DND-41 (cell line): Measurements from ENCODE around the gene S100A14.

Experiments
- CTCF ChIP-seq: IDR thresholded peaks from 2 replicates; pipeline ENCODE4 v1.5.1; 2012; ENCODE audit warnings: borderline replicate concordance, low read length, moderate library complexity, mild to moderate bottlenecking; ENCODE audit not compliant: poor library complexity, severe bottlenecking; ENCODE audit errors: extremely low read depth
- EZH2 ChIP-seq: IDR thresholded peaks from 3 replicates; pipeline ENCODE4 v1.6.1; 2012; ENCODE audit warnings: borderline replicate concordance, low read depth, mild to moderate bottlenecking, moderate library complexity, low read length, inconsistent platforms; ENCODE audit not compliant: severe bottlenecking

GRCh38 chr1:153629343-153629665, 13.2 kb upstream of the S100A14 start:
- TF ChIP-seq CTCF (no peak), EZH2 (no peak)
